Measurements from ENCODE around the gene PROM1.

- TF ChIP-seq CTCF (IDR thresholded peaks at IDR 0.05) (no peak), POLR2A (IDR thresholded peaks at IDR 0.05) (no peak)
These were observed 27.9 kb downstream of the PROM1 start for GRCh38 chr4:16055873-16056272.
